Dermis microvascular lymphatic vessel endothelial cell (primary cell): ENCODE results near the gene AGRP. TPM values are rescaled to one million over a fixed set of nuclear protein-coding genes. Genes with fewer than 3 reads are reported as not detected.

Experiments used
- DNase-seq, 2 donors: peaks; one replicate each; pipeline versions ENCODE4 v3.0.0 to v3.0.0-alpha.2; 2010; ENCODE audit warnings: low read depth in 2 of 2
- total RNA-seq: library from RNA; depleted of rRNA; stranded (reverse); fragments of >200 nt; gene quantifications from 2 replicates; pipeline ENCODE4 v1.2.1, GENCODE V29; 2014

The AGRP gene
- total RNA-seq, 1 donor from 2014 or later = not detected

DNA sequence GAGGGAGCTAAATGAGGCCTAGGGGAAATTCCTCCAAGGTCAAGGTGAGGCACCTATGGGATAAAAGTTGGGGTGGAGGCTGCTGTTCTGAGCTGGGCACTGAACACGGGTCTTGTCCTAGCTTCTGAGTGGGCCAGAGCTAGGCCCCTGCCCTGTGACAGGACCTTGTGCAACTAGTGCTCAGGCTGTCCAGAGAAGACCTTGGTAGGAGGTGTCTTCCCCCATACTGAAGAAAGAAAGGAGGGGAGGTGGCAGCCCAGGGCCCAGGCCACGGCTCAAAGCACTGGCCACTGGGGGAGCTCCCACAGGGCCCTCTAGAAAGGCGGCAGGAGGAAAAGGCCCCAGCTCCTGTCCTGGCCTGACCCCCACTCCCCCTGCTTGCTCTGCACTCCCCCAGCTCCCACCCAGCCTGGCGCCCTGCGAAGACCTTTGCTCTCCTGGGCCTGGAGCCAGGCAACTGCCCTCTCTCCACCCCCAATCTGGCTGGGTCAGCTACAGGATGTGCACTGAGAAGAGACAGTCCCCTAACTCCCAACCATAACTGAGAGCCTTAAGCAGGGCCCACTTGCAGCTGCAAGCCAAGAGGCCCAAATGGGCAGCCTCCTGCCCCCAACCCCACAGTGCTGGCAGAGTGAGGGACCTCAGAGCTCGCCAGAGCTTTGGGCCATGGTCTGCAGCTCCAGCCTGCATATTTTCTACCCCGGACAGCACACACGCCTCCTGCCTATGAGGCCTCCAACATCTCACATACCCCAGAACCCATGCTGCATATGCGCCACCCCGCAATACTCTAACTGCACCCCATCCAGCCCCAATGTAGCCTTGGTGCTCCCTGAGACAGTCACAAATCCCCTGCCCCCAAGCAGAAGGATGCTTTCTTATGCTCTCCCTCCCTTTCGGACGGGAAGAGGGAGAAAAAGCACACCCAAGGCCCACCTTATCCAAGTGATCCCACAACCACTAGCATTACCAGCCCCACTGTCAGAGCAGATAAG, 37.1 kb downstream of the AGRP start:
- DNase-seq = no peak

DNA sequence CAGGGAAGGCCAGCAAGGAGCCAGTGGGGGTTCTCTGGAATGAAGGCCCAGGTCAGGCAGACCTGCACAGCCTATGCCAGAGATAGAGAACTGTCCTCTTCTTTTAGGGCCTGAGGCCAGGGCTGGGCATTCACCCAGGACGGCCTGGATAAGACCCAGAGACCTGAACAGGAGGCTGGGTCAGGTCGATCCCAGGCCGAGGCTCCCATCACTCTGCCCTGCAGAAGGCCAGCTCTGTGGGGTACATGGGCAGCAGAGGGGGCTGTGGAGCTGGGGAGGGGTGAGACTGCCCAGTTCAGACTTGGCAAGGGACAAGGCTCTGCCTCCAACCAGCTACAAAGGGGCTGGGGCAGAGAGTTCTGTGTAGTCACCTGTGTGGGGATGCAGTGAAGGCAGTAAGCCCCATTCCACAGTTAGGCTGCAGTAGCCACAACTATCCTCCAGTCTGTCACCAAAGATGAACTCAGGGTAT, 37.9 kb downstream of the AGRP start:
- no peak for DNase-seq

DNA sequence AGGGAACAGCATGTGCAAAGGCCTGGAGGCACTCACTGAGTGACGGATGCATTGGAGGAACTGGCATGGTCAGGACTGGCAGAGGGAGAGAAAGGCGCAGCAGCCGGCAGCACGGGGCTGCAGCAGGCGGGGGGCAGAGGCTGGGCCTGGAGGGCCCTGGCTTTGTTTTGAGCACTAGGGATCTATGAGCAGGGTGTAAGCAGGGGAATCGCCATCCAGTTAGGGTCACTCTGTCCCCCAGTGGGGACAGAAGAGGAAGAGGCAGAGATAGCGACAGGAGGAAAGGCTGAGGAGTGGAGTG, 38.3 kb downstream of the AGRP start:
- DNase-seq = no peak

DNA sequence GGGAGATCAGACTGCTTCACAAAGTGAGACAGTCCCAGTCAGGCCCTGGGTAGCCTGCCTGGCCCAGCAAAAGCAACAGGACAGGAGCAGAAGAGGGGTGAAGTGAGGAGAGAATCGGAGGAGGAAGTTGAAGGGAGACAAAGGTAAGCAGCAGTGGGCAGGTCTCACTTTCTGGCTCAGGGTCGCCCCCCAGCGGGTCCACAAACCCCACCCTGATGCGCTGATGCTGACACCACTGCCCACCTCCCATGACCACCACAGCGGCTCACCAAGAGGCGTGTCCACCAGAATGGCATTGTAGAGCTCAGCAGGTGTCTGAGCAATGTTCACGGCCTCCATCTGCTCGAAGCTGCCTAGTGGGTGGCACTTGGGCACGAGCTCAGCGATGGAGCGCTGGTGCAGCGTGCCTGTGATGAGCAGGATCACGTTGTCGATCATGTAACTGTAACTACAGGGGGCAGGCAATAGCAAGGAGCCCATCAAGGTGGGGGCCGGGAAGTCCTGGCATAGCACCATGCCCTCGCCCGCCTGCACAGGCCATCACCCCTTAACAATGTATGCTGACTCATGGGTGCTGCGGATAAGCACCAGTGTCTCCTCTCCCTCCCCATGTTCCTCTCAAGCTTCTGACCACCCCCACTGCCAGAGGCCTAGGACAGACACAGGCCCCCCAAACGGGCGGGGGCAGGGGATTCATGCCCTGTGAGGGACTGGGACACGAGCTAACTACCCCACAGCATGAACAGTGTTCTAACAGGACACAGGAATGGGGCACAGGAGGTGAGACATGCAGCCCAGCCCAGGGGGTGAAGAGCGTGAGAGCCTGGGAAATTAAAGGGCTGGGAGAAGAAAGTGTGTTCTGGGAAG, 38.9 kb downstream of the AGRP start:
- DNase-seq = no peak

DNA sequence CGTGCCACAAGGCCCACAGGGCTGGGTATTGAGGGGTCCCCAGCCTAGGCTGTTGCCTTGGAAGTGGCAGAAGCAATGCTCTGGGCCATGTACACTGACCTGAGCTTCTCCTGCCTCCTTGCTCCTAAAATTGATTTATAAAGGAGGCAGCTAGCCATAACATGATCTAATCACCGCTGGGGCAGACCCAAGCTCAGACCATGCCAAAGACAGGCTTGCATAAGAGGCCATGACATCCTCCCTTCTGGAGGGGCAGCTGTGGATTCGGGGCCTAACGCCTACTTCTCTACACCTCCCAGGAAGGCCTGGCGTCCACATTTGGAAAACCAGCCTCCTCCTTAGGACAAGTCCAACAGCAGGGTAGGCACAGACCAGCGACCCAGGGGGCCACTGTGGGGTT, 40.1 kb downstream of the AGRP start:
- no peak for DNase-seq

DNA sequence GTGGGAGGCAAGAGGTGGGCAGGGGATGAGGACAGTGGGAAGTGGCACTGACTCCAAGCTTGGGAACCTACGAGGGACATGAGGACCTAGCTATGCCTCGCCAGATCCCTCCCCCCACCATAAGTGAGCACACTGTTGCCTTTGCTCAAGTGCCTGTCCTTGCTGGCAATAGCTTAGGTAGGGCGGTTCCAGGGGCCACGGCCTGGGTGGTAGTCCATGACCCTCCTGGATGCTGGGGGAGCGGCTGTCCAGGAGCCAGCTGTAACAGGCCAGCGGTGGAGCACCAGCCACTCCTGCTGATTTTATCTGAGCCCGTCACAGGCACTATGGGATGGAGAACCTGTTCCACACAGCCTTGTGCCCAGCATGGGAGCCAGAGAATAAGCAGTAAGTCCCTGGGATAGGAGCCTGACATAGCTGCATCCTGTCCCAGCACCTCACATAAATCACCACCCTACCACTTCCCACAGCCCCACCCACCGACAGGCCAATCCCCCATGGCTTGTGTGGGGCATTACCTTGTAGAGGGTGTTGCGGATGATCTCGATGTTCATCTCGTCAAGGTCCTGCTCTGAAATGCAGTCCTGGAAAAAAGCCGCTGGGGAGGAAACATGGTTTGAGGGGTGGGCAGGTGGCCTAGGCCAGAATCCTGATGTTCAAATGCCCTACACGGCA, 40.6 kb downstream of the AGRP start:
- no peak for DNase-seq

DNA sequence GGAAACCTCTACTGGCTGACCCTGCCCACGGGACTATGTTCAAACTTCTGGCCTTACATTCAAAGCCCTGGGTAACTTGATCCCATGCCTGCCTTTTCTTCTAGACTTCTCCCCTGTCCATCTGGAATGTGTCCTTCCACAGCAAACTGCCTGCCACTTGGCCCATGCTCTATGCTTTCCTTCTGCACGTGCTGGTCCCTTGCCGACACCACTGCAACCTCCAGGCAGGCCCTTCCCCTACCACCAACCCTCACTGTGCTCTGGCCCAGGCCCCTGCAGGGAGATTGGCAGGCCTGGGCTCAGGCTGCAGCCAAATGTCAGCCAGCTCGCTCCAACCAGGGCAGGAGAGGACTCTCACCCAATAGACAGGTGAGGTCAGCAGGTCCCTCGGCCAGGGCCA, 41.4 kb downstream of the AGRP start:
- no peak for DNase-seq

DNA sequence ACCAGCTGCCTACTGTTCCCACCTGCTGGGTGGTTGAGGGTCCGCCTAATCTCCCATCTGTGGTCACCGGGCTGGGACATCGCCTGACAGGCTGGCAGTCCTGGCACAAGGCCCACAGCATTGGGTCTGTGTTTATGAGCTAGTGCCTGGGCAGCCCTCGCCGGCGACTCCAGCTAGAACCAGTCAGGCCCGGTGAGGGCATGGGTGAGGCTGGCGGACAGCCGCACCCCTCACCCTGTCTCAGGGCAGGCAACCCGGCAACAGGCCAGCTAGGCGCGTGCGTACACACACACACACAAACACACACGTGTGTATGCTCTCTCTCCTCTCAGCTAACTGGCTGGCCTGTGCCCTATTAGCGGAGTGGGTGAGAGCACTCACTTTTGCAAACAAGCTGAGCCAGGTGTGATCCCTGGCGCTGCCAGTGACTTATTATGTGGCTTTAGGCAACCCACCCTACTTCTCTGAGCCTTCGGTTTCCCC, 42.0 kb downstream of the AGRP start:
- DNase-seq = no peak

DNA sequence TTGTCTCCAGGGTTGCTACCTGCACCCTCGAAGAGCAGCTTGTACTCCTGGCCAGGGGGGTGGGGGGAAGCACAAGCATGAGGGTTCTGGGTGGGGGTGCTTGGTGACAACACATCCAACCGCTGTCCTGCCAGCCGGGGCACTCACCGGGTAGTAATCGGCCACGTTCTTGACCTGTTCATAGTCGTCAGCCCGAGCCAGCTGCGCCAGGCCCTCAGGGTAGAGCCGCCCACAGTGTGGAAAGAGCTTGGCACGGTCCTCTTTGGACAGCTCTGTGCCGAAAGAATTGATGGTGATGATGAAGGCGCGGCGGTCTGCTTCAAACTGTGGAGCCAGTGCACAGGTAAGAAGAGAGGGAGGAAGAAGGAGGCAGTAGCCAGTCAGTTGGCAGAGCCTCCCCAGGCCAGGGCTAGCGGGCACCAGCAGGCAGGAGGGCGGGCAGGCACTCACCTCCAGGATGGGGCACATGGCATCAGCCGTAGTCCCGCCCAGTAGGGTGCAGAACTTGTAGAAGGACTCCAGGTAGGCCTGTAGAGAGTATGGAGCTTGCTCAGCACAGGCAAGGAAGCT, 44.4 kb downstream of the AGRP start:
- no peak for DNase-seq

DNA sequence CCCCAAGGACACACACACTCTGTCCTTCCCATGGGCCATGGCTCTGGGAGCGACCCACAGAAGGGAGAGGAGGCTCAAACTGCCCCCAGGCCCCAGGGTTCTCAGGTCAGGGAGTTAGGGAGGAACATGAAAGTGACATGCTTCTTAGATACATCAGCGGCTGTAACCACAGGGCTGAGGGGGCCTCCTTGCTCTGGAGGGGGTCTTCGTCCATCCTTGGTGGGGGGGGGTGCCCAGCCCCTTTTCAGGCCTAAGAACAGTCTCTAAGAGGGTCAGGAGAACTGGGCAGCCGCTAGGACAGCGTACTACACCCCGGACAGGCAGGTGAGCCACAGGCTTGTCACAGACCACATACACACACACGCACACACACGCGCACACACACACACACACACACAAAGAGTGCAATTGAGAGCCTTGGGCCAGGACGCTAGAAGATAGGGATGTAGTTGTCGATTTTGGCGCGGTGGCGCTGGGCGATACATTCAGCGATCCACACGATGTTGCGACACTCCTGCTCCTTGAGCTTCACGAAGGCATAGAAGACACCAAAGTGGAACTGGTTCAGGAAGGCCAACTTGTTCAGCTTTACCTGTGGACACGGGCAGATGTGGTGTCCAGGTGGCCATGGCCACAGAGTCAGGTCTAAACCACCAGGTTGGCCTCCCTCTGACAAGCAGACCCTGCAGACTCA, 45.1 kb downstream of the AGRP start:
- no peak for DNase-seq

DNA sequence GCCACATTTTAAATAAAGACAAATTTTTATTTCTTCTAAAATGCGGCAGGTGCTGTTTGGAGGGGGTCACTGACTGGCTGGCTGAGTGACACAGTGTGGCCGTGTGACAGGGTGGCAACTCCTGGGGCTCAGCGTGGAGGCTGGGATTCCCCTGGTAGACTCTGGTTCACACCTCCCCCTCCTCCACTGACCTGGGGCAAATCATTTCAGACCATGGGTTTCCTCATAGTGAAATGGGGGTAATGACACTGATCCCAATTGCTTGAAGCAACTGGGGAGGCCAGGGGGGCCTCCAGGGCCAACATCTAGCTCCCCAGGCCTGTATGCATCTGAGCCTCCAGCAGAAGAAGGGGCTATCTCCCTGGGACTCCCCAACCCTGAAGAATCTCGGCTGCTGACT, 45.8 kb downstream of the AGRP start:
- no peak for DNase-seq

DNA sequence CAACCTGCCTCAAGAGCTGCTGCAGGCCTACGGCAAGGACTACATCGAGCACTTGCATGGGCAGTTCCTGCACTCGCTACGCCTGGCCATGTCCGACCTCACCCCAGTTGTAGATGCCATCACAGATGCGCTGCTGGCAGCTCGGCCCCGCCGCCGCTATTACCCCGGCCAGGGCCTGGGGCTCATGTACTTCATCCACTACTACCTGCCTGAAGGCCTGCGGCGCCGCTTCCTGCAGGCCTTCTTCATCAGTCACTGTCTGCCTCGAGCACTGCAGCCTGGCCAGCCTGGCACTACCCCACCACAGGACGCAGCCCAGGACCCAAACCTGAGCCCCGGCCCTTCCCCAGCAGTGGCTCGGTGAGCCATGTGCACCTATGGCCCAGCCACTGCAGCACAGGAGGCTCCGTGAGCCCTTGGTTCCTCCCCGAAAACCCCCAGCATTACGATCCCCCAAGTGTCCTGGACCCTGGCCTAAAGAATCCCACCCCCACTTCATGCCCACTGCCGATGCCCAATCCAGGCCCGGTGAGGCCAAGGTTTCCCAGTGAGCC, 46.6 kb downstream of the AGRP start:
- no peak for DNase-seq

DNA sequence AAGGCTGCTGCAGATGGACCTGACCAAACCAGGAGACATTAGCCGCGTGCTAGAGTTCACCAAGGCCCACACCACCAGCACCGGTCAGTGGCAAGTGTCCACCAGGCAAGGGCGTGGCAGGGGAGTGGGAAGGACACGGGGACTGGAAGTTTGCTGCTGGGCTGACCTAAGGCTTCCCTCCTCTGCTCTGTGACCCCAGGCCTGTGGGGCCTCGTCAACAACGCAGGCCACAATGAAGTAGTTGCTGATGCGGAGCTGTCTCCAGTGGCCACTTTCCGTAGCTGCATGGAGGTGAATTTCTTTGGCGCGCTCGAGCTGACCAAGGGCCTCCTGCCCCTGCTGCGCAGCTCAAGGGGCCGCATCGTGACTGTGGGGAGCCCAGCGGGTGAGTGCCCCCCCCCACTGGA, 47.6 kb downstream of the AGRP start:
- DNase-seq = no peak

DNA sequence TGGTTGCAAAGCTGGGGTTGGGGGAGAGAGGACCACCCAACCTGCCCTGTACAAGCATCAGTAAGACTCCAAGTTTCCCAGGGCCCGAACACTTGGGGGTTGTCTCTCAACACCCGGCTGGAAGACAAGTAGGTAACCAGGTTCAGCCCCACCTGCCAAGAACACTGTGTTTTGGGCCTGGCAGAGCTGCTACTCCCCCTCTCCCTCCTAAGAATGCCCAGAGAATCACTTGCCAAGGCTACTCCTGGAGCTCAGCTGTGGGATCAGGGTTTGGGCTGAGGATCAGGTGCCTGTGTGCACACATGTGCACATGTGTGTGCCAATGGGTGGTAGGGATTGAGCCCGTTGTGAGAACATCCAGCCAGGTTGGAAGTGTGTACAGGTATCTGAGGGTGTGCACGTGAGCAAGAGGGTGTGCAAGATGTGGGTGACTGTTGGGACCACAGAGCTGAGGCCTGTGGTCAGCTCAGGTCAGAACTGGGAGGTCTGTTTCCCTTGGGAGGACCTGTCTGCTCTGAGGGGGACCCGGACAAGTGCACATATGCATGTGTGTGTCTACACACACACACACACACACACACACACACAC, 50.1 kb downstream of the AGRP start:
- DNase-seq = no peak

Other genes with a start within 250 kb of the AGRP start
- gene FHOD1, start 236.1 kb downstream of the AGRP start, total RNA-seq = 15.0 and 18.2 TPM in 2 replicates
- gene SLC9A5, start 234.6 kb downstream of the AGRP start, total RNA-seq = 0.39 and 0.51 TPM in 2 replicates
- 9.2 and 11.6 TPM in 2 replicates for gene PLEKHG4, start 204.0 kb downstream of the AGRP start, total RNA-seq
- gene KCTD19, start 156.8 kb downstream of the AGRP start, total RNA-seq = under 0.01 TPM in 1 of 2 replicates, not detected in the other
- under 0.01 and 0.13 TPM in 2 replicates for gene LRRC36, start 156.7 kb downstream of the AGRP start, total RNA-seq
- under 0.01 TPM in 2 replicates for gene TPPP3, start 90.0 kb downstream of the AGRP start, total RNA-seq
- gene ZDHHC1, start 67.1 kb downstream of the AGRP start, total RNA-seq = 3.1 and 6.4 TPM in 2 replicates
- gene HSD11B2, start 52.4 kb downstream of the AGRP start, total RNA-seq = not detected in 2 replicates
- gene ATP6V0D1, start 2.4 kb downstream of the AGRP start, total RNA-seq = 86.7 and 153 TPM in 2 replicates
- gene RIPOR1, start 45.3 kb upstream of the AGRP start, total RNA-seq = 25.0 and 44.0 TPM in 2 replicates
- 22.6 and 26.8 TPM in 2 replicates for gene CTCF, start 79.0 kb upstream of the AGRP start, total RNA-seq
- 0.26 and 0.63 TPM in 2 replicates for gene CARMIL2, start 161.6 kb upstream of the AGRP start, total RNA-seq
- 10.5 and 11.4 TPM in 2 replicates for gene ACD, start 176.7 kb upstream of the AGRP start, total RNA-seq
- gene PARD6A, start 177.4 kb upstream of the AGRP start, total RNA-seq = 2.0 and 2.3 TPM in 2 replicates
- gene ENKD1, start 183.2 kb upstream of the AGRP start, total RNA-seq = 11.4 and 12.9 TPM in 2 replicates
- 3.2 and 3.3 TPM in 2 replicates for gene C16orf86, start 183.3 kb upstream of the AGRP start, total RNA-seq
- 49.2 and 78.0 TPM in 2 replicates for gene GFOD2, start 235.8 kb upstream of the AGRP start, total RNA-seq